Hematopoietic multipotent progenitor cell treated with erythropoietin and hydrocortisone succinate and interleukin-3 and kit ligand, for 8 days (in vitro differentiated cells): ENCODE data around the gene MS4A6E.
"Not testable (repeated sequence)": the region's sequence is repeated elsewhere in the genome, so short reads cannot be mapped to it uniquely, and the experiment has no call there.

Source experiments
- DNase-seq: peaks from one replicate; pipeline ENCODE4 v3.0.0-alpha.2; 2015

The MS4A6E gene

GRCh38 chr11:60326955-60327354, at the start of gene MS4A6E:
Gene MS4A6E, plus strand, starts transcription at chr11:60327255. Its CDS starts 7,641 bp downstream, at chr11:60334896.
- no peak for DNase-seq

GRCh38 chr11:60280412-60280811, 46.6 kb upstream of the MS4A6E start, which contains the start of gene MS4A4A:
Gene MS4A4A, plus strand, starts transcription at chr11:60280666. Its CDS starts 10 bp downstream, at chr11:60280676.
- DNase-seq: peak; percentile 23

- DNase-seq: no peak
Measured at GRCh38 chr11:60281485-60281884, 45.6 kb upstream of the MS4A6E start.

- DNase-seq: no peak
Measured at GRCh38 chr11:60282286-60282685, 44.8 kb upstream of the MS4A6E start.

GRCh38 chr11:60285411-60286126, 41.5 kb upstream of the MS4A6E start:
- DNase-seq: not testable (repeated sequence)

GRCh38 chr11:60288531-60288930, 38.5 kb upstream of the MS4A6E start:
- DNase-seq: no peak

- no peak for DNase-seq
Measured at GRCh38 chr11:60292145-60292544, 34.9 kb upstream of the MS4A6E start.

- DNase-seq: no peak
Measured at GRCh38 chr11:60301178-60301577, 25.9 kb upstream of the MS4A6E start.

- not testable (repeated sequence) for DNase-seq
Measured at GRCh38 chr11:60301884-60302283, 25.2 kb upstream of the MS4A6E start.

GRCh38 chr11:60303661-60304060, 23.4 kb upstream of the MS4A6E start:
- no peak for DNase-seq

GRCh38 chr11:60305906-60306619, 21.0 kb upstream of the MS4A6E start:
- DNase-seq: no peak

- DNase-seq: no peak
Measured at GRCh38 chr11:60307507-60308195, 19.4 kb upstream of the MS4A6E start.

GRCh38 chr11:60310407-60310998, 16.6 kb upstream of the MS4A6E start:
- no peak for DNase-seq

- DNase-seq: no peak
Measured at GRCh38 chr11:60314635-60315321, 12.3 kb upstream of the MS4A6E start.

- DNase-seq: no peak
Measured at GRCh38 chr11:60315871-60316270, 11.2 kb upstream of the MS4A6E start.

GRCh38 chr11:60316317-60316716, 10.7 kb upstream of the MS4A6E start:
- DNase-seq: no peak

- DNase-seq: no peak
Measured at GRCh38 chr11:60318726-60319125, 8.3 kb upstream of the MS4A6E start.

GRCh38 chr11:60321051-60321450, 6.0 kb upstream of the MS4A6E start:
- no peak for DNase-seq

- DNase-seq: no peak
Measured at GRCh38 chr11:60328460-60328859, 1.4 kb downstream of the MS4A6E start.

GRCh38 chr11:60332846-60333245, 5.8 kb downstream of the MS4A6E start:
- no peak for DNase-seq

- peak; percentile 57 for DNase-seq
Measured at GRCh38 chr11:60334005-60334620, 7.1 kb downstream of the MS4A6E start.

GRCh38 chr11:60336767-60337391, 9.8 kb downstream of the MS4A6E start:
- no peak for DNase-seq
